Stimulated activated naive B cell treated with anti-CD40 and anti-IgM and Interleukin-4, amounts not matched to agents 10 μg/mL and 1 μg/mL and 100 μg/mL, for 72 hours (primary cell): Measurements from ENCODE around the gene ZNF668.
A peak's percentile ranks its signal among the peaks of the same experiment; 100 is the strongest.

ENCODE experiments used
- ATAC-seq, 2 donors: fragments of 150-1000 bp; cut with Tn5 transposase; replicated peaks; 2 replicates each; pipeline ENCODE4 v1.10.0; 2021; ENCODE audit warnings: moderate library complexity in 1 of 2
- DNase-seq: peaks from one replicate; pipeline ENCODE4 v3.0.0; 2021
- H3K27ac Mint-ChIP-seq: one replicate; pipeline ENCODE4 v1.8.0; 2022; ENCODE audit warnings: mild to moderate bottlenecking, mixed read lengths
- H3K27me3 Mint-ChIP-seq, 2 donors: one replicate each; pipeline ENCODE4 v1.8.0; 2022; ENCODE audit warnings: mixed read lengths in 2 of 2
- H3K36me3 Mint-ChIP-seq, 2 donors: one replicate each; pipeline ENCODE4 v1.8.0; 2022; ENCODE audit warnings: mixed read lengths in 2 of 2, mild to moderate bottlenecking in 1 of 2
- H3K4me1 Mint-ChIP-seq, 2 donors: one replicate each; pipeline ENCODE4 v1.8.0; 2022; ENCODE audit warnings: mixed read lengths in 2 of 2, mild to moderate bottlenecking in 1 of 2
- H3K4me3 Mint-ChIP-seq, 2 donors: one replicate each; pipeline ENCODE4 v1.8.0; 2022; ENCODE audit warnings: mild to moderate bottlenecking in 2 of 2, mixed read lengths in 2 of 2, moderate library complexity in 1 of 2
- H3K9me3 Mint-ChIP-seq, 2 donors: one replicate each; pipeline ENCODE4 v1.8.0; 2022; ENCODE audit warnings: mixed read lengths in 2 of 2, mild to moderate bottlenecking in 1 of 2

Gene ZNF668

GRCh38 chr16:31063843-31064611 is 10.0 kb downstream of the ZNF668 start:
- H3K9me3 Mint-ChIP-seq = no peaks in the 10 kb centered on the region

GRCh38 chr16:31063495-31063842 is 10.6 kb downstream of the ZNF668 start:
- H3K9me3 Mint-ChIP-seq = no peaks in the 10 kb centered on the region
- H3K27me3 Mint-ChIP-seq = no peaks in the 10 kb centered on the region
- H3K36me3 Mint-ChIP-seq = peaks cover 42 to 54% of the 10 kb centered on the region in 2 donors
- no peak overlapping the region for H3K27ac Mint-ChIP-seq
- ATAC-seq (no peak), DNase-seq (no peak)
- no peak overlapping the region for H3K4me3 Mint-ChIP-seq
- H3K4me1 Mint-ChIP-seq = peaks cover 17 to 36% of the 10 kb centered on the region in 2 donors

More at GRCh38 chr16:31063843-31064611, 10.0 kb downstream of the ZNF668 start:
- no peaks in the 10 kb centered on the region for H3K27me3 Mint-ChIP-seq
- DNase-seq (no peak), ATAC-seq (no peak)
- H3K4me3 Mint-ChIP-seq = no peak overlapping the region
- H3K4me1 Mint-ChIP-seq = peaks cover 18 to 41% of the 10 kb centered on the region in 2 donors
- no peak overlapping the region for H3K27ac Mint-ChIP-seq
- H3K36me3 Mint-ChIP-seq = peaks cover 42 to 54% of the 10 kb centered on the region in 2 donors

GRCh38 chr16:31061813-31062440 is 12.1 kb downstream of the ZNF668 start:
- Mint-ChIP-seq H3K36me3 (peaks cover 44 to 56% of the 10 kb centered on the region in 2 donors), H3K27ac (no peak overlapping the region), H3K9me3 (no peaks in the 10 kb centered on the region), H3K4me3 (no peak overlapping the region), H3K27me3 (no peaks in the 10 kb centered on the region), H3K4me1 (peaks cover 14 to 29% of the 10 kb centered on the region in 2 donors)
- no peak for ATAC-seq
- no peak for DNase-seq

GRCh38 chr16:31061126-31061812 is 12.8 kb downstream of the ZNF668 start:
- Mint-ChIP-seq H3K4me3 (no peak overlapping the region), H3K9me3 (no peaks in the 10 kb centered on the region), H3K4me1 (peaks cover 13 to 27% of the 10 kb centered on the region in 2 donors), H3K27ac (no peak overlapping the region), H3K36me3 (peaks cover 41 to 60% of the 10 kb centered on the region in 2 donors), H3K27me3 (no peaks in the 10 kb centered on the region)
- DNase-seq (no peak), ATAC-seq (no peak)

- H3K27ac Mint-ChIP-seq = no peak overlapping the region
- no peak for DNase-seq
Observed at GRCh38 chr16:31055613-31056012, 18.4 kb downstream of the ZNF668 start.

GRCh38 chr16:31052114-31052513 is 21.9 kb downstream of the ZNF668 start:
- Mint-ChIP-seq H3K27ac (no peak overlapping the region), H3K27me3 (no peaks in the 10 kb centered on the region), H3K9me3 (no peaks in the 10 kb centered on the region), H3K36me3 (peaks cover 4 to 13% of the 10 kb centered on the region in 2 donors), H3K4me1 (peaks cover 0 to 4% of the 10 kb centered on the region in 2 donors), H3K4me3 (no peak overlapping the region)
- DNase-seq (no peak), ATAC-seq (peak; percentile 36 to 42)

More at GRCh38 chr16:31055613-31056012, 18.4 kb downstream of the ZNF668 start:
- Mint-ChIP-seq H3K4me1 (peaks cover 0 to 1% of the 10 kb centered on the region in 2 donors), H3K36me3 (peaks cover 11 to 26% of the 10 kb centered on the region in 2 donors), H3K4me3 (no peak overlapping the region), H3K9me3 (no peaks in the 10 kb centered on the region), H3K27me3 (no peaks in the 10 kb centered on the region)
- no peak for ATAC-seq

- no peak for ATAC-seq
Observed at GRCh38 chr16:31050280-31051030, 23.6 kb downstream of the ZNF668 start.

GRCh38 chr16:31043898-31044481 is 30.1 kb downstream of the ZNF668 start:
- Mint-ChIP-seq H3K27ac (no peak overlapping the region), H3K9me3 (no peaks in the 10 kb centered on the region), H3K36me3 (peaks cover 16 to 27% of the 10 kb centered on the region in 2 donors), H3K4me1 (peaks cover 0 to 2% of the 10 kb centered on the region in 2 donors), H3K27me3 (no peaks in the 10 kb centered on the region), H3K4me3 (no peak overlapping the region)
- DNase-seq (no peak), ATAC-seq (no peak)

More at GRCh38 chr16:31050280-31051030, 23.6 kb downstream of the ZNF668 start:
- Mint-ChIP-seq H3K27me3 (no peaks in the 10 kb centered on the region), H3K9me3 (no peaks in the 10 kb centered on the region), H3K36me3 (no peaks in the 10 kb centered on the region), H3K4me1 (peaks cover 0 to 4% of the 10 kb centered on the region in 2 donors), H3K4me3 (no peak overlapping the region), H3K27ac (no peak overlapping the region)
- DNase-seq = no peak

GRCh38 chr16:31043352-31043751 is 30.7 kb downstream of the ZNF668 start:
- Mint-ChIP-seq H3K36me3 (peaks cover 21 to 33% of the 10 kb centered on the region in 2 donors), H3K4me3 (no peak overlapping the region), H3K27ac (no peak overlapping the region), H3K4me1 (peaks cover 0 to 2% of the 10 kb centered on the region in 2 donors), H3K27me3 (no peaks in the 10 kb centered on the region), H3K9me3 (no peaks in the 10 kb centered on the region)
- DNase-seq (no peak), ATAC-seq (no peak)

GRCh38 chr16:31042866-31043265 is 31.2 kb downstream of the ZNF668 start:
- Mint-ChIP-seq H3K4me3 (no peak overlapping the region), H3K27ac (peak overlapping the region; percentile 37), H3K36me3 (peaks cover 26 to 34% of the 10 kb centered on the region in 2 donors), H3K4me1 (peaks cover 0 to 2% of the 10 kb centered on the region in 2 donors), H3K9me3 (no peaks in the 10 kb centered on the region), H3K27me3 (no peaks in the 10 kb centered on the region)
- ATAC-seq (no peak), DNase-seq (no peak)

GRCh38 chr16:31038993-31039392 is 35.0 kb downstream of the ZNF668 start:
- peak overlapping the region; percentile 85 for H3K27ac Mint-ChIP-seq
- H3K27me3 Mint-ChIP-seq = no peaks in the 10 kb centered on the region
- ATAC-seq (no peak), DNase-seq (no peak)
- no peak overlapping the region for H3K4me3 Mint-ChIP-seq
- H3K36me3 Mint-ChIP-seq = peaks cover 43 to 53% of the 10 kb centered on the region in 2 donors
- H3K4me1 Mint-ChIP-seq = peaks cover 9 to 19% of the 10 kb centered on the region in 2 donors
- H3K9me3 Mint-ChIP-seq = no peaks in the 10 kb centered on the region

- Mint-ChIP-seq H3K9me3 (no peaks in the 10 kb centered on the region), H3K36me3 (peaks cover 47 to 51% of the 10 kb centered on the region in 2 donors), H3K27me3 (no peaks in the 10 kb centered on the region), H3K4me1 (peaks cover 15 to 31% of the 10 kb centered on the region in 2 donors), H3K27ac (no peak overlapping the region), H3K4me3 (peak overlapping the region in 1 of 2 donors; percentile 12)
- ATAC-seq (no peak), DNase-seq (no peak)
Observed at GRCh38 chr16:31036691-31037090, 37.3 kb downstream of the ZNF668 start.

- DNase-seq = peak; percentile 78
- H3K4me3 Mint-ChIP-seq = peak overlapping the region; percentile 87 to 100
- H3K27me3 Mint-ChIP-seq = no peaks in the 10 kb centered on the region
- peak; percentile 41 to 50 for ATAC-seq
- H3K4me1 Mint-ChIP-seq = peaks cover 17 to 42% of the 10 kb centered on the region in 2 donors
- peaks cover 34 to 37% of the 10 kb centered on the region in 2 donors for H3K36me3 Mint-ChIP-seq
- no peaks in the 10 kb centered on the region for H3K9me3 Mint-ChIP-seq
- peak overlapping the region; percentile 91 for H3K27ac Mint-ChIP-seq
Observed at GRCh38 chr16:31033709-31034492, 40.1 kb downstream of the ZNF668 start.
